Right forelimb (tissue), 1 donor: ENCODE measurements around the gene LAIR1.
"Not testable (repeated sequence)": the region's sequence is repeated elsewhere in the genome, so short reads cannot be mapped to it uniquely, and the experiment has no call there.

Experiments
- DNase-seq: peaks from one replicate; pipeline ENCODE4 v3.0.0-alpha.2; 2018

LAIR1 gene, protein sequence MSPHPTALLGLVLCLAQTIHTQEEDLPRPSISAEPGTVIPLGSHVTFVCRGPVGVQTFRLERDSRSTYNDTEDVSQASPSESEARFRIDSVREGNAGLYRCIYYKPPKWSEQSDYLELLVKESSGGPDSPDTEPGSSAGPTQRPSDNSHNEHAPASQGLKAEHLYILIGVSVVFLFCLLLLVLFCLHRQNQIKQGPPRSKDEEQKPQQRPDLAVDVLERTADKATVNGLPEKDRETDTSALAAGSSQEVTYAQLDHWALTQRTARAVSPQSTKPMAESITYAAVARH

DNA sequence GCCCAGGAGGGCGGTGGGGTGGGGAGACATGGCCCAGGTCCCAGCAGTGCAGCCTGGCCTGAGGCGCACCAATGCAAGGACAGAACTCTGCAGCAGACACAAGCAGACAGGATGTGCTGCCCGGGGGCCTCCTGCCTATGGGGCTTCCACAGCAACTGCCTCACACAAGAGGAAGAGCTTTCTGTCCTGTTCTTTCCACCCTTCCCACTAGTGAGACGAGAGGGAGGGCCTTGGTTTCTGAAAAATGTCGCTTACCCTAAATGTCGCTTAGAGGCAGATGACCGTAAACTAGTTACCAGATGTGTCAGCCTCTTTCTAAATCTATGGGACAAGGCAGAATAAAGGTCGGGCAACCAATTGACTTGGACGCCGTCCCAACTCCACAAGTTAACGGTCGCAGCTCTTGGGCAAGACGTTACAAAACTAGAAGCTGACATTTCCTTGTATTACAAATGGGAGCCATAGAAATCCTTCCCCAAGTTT lies at the start of gene LAIR1:
Gene LAIR1, minus strand, starts transcription at position 157 of the 483 bp plus-strand sequence. Its CDS starts 127 bp downstream, at position 30.
- no peak for DNase-seq

DNA sequence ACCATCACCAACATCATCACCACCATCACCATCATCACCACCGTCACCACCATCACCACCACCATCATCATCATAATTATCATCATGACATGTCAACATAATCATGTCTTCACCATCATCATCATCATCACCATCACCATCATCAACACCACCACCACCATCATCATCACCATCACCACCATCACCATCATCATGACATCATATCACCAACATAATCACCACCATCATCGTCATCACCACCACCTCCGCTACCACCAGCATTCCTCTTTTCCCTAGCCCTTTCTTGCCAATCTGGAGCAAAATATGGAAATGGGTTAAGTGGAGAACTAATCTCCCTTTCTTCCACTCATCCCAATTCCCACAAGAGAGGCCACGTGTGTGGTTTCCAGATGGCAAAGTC lies 49.4 kb upstream of the LAIR1 start:
- no peak for DNase-seq

DNA sequence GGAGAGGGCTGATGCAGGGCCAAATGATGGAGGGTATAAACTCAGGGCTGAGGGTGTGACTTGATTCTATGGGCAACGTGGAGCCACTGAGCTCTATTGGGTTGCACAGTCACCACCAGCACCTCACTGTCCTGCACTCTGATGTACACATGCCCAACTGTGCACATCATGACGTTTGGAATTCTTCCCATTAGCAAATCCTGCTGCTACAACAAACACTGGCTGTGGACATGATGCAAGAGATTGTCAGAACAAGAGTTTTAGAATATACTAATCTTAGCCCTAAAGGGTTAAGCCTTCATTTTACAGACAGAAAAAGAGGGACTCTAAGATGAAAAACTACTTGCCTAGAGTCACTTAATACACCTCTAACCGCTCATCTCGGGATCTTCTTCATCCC lies 48.1 kb upstream of the LAIR1 start:
- DNase-seq, result no peak

DNA sequence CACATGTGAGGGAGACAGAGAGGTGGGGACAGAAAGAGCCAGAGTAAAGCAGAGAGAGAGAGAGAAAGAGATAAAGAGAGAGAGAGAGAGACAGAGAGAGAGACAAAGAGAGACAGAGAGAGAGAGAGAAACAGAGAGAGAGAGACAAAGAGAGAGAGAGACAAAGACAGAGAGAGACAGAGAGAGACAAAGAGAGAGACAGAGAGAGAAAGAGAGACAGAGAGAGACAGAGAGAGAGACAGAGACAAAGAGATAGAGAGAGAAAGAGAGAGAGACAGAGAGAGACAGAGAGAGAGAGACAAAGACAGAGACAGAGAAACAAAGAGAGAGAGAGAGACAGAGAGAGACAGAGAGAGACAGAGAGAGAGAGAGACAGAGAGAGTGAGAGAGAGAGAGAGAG lies 46.3 kb upstream of the LAIR1 start:
- no peak for DNase-seq

DNA sequence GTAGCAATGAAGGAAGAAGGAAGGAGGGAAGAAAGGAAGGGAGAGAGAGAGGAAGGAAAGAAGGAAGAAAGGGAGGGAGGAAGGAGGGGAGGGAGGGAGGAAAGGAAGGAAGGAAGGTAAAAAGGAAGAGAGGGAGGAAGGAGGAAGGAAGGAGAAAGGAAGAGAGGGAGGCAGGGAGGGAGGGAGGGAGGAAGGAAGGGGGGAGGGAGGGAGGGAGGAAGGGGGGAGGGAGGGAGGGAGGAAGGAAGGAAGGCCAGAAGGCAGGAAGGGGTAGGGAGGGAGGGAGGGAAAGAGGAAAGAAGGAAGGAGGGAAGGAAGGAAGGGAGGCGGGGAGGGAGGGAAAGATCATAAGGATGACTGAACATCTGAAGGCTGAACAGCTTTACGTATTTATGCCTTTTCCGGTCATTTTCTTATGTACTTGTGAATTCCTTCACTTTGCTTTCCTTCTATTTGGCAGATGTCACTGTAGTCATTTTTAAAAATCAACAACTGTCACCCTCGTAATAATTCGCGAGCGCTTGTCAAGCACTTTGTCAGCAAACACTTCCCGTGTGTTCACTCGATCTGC lies 43.8 kb upstream of the LAIR1 start:
- no peak for DNase-seq

DNA sequence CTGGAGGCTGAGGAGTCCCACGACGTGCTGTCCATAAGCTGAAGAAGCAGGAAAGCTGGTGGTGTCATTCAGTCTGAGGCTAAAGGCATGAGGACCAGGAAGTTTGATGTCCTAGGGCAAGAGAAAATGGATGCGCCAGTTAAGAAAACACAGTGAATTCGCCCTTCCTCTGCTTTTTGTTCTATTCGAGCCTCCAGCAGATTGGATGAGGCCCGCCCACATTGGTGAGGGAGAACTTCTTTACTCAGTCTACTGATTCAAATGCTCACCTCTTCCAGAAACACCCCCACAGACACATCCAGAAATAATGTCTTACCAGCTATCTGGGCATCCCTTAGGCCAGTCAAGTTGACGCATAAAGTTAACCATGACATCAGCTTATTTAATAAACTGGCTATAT lies 43.0 kb upstream of the LAIR1 start:
- no peak for DNase-seq

DNA sequence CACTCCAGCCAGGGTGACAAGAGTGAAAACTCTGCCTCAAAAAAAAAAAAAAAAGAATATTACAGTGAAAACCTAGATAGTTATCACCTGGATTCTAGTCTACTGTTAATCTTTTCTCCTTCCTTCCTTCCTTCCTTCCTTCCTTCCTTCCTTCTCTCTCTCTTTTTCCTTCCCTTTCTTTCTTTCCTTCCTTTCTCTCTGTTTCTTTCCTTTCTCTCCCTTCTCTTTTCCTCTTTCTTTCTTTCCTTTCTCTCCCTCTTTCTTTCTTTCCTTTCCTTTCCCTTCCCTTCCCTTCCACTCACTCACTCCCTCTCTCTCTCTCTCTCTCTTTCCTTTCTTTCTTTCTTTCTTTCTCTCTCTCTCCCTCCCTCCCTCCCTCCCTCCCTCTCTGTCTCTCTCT lies 40.9 kb upstream of the LAIR1 start:
- DNase-seq, result no peak

DNA sequence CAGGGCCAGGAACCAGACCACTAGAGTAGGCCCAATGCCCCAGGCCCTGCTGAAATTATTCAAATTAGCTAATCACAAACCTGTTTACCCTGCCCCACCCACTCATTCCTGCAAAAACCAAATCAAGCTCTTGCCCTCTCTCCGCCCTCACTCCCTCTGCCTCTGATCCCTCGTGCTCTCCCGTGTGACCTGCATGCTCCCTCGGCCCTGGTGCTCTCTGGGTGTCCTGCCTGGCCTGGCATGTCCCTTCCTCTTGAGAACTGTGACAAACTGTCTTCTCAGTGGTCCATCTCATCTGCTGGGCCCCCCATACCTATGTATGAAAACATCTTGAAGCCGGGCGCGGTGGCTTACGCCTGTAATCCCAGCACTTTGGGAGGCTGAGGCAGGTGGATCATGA lies 38.3 kb upstream of the LAIR1 start:
- DNase-seq, result no peak

DNA sequence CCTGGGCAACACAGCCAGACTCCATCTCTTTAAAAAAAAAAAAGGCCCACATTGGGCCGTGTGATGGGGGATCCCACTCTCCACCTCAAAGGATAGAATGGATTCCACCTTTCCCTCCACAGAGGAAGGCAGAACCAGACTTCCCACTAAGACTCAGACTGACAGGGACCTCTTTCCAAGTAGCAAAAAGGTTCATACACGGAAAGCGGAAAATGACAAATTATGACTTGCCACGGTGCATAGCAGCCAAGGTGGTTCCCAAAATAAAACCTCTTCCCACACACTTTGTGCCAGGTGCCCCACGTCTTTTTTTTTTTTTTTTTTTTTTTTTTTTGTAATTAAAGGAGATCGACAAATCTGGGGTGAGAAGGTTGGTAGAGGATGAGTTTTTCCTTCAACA lies 36.2 kb upstream of the LAIR1 start:
- no peak for DNase-seq

DNA sequence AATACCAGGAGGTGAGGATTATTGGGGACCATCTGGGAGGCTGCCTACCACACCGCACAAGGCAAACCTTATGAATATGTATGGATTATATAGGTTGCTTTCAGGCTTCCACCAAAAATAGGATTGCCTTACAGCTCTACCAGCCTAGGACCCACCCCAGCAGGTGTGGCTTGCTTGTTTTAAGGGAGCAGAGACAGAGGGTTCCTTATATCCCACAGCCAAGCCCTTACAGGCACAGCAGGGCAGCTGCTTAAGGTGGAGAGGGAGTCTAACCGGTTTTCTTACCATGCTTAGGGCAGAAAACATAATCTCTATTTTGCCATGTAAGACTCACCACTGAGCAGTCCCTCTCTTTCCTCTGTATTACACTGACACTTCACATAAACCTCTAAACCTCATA lies 34.5 kb upstream of the LAIR1 start:
- DNase-seq, result no peak

DNA sequence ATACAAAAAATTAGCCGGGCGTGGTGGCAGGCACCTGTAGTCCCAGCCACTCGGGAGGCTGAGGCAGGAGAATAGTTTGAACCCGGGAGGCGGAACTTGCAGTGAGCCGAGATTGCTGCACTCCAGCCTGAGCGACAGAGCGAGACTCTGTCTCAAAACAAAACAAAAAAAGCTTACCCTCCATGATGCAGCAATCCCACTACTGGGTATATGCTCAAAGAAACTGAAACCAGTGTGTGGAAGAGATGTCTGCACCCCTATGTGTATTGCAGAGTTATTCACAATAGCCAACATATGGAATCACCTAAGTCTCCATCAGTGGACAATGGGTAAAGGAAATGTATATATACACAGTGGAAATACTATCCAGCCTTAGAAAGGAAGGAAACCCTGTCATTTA lies 31.0 kb upstream of the LAIR1 start:
- DNase-seq, result no peak

DNA sequence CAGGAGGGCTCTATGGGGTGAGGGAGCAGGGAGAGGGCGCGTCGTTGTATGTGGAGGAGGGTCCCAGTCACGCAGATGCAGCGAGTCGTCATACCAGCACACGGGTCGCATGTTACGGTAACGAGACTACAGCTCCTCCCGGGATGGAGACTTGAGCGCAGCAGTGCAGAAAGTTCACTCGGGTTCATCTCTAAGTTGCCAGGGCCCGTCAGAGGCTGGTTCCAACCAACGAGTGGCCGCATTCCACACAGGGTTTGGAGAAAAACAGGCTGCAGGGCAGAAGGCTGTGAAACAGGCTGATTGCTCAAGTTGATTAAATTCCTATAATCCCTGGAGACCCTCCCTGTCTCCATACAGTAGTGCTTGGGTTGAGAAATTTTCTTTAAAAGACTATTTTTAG lies 28.6 kb upstream of the LAIR1 start:
- DNase-seq, result no peak

DNA sequence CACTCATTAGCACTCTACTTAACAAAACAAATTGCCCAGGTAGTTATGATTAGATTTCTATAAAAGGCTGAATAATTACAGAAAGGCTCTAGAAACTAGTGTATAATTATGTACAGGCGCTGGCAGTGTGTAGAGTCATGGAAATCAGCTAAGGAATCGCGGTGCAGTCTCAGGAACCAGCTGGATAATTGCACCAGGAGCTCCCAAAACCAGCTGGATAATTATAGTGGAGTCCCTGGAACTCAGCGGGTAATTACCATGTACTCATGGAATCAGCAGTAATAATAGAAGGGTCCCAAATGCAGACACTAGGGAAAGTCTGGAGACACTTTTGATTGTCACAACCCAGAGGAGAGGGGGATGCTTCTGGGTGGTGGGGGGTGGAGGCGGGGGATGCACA lies 27.4 kb upstream of the LAIR1 start:
- no peak for DNase-seq

DNA sequence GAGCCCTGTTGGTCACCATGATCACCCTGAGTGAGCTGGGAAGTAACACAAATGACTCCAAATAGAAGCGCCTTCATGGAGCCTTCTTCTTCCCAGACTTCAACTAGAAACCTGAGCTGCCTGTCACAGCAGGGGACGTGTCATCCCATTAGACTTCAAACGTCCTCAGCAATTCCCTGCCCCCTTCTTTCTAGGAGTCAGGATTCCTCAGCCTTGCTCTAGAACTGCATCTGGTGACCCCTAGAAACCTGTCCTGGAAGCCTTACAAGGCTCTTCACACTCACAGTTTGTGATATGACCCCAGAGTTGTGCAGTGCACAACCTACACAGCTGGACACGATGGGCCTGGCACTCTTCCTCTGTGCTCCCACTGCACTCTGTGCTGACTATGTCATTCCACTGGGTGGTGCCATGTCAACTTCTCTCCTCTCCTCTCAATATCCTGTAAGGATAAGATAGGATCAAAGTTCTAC lies 26.9 kb upstream of the LAIR1 start:
- no peak for DNase-seq

DNA sequence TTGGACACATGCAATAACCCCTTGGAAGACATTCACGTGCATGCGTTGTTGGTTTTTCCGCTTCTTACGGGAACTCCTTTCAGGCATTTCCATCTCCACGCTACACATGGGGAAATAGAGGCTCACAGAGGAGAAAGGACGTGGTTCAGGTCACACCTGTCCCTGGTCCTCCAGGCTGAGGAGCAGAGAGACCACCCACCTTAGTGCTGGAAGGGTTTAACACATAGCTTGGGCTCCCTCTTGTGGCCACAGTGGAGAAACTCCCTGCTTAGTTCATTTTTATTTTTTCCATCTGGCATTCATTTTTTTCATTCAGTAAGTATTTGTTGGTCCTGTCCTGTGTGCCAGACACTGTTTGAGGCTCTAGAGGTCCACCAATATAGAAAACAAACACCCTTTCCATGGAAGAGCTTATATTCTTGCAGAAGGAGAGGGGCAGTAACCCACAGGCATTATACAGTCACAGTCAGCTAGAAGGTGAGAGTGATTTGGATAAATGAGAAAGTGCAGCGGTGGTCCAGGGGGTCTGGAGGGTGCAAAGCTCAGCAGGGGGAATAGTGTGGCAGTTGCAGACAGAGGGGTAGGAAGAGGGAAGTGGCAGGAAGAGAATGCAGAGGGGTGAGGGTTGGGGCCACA lies 26.3 kb upstream of the LAIR1 start:
- DNase-seq, result peak; percentile 77

DNA sequence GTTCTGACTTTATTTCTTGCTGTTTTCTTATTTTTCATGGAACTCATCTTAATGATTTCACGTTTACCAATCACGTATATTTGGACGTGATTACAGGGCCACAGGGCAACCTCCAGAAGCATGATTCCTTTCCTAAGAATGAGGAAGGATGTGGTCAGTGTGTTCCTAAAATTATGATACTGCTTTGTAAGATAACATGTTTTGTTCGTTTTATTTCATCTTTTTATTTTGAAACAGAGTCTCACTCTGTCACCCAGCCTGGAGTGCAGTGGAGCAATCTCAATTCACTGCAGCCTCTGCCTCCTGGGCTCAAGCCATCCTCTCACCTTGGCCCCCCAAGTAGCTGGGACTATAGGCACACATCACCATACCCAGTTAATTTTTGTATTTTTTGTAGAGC lies 24.8 kb upstream of the LAIR1 start:
- DNase-seq, result no peak

DNA sequence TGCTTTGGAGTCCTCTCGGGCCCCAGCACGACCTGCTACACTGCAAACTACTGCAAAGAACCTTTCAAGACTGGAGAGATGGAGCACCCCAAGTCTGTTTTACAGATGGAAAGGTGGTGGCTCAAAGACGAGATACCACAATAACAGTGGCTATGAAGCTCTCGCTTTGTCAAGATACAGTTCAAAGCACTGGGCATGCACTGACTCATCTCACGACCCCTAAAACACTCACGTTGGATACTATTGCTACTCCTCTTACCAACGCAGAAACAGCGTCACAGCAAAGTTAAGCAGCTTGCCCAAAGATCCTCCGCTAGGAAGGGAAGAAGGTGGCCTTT lies 24.0 kb upstream of the LAIR1 start:
- no peak for DNase-seq

DNA sequence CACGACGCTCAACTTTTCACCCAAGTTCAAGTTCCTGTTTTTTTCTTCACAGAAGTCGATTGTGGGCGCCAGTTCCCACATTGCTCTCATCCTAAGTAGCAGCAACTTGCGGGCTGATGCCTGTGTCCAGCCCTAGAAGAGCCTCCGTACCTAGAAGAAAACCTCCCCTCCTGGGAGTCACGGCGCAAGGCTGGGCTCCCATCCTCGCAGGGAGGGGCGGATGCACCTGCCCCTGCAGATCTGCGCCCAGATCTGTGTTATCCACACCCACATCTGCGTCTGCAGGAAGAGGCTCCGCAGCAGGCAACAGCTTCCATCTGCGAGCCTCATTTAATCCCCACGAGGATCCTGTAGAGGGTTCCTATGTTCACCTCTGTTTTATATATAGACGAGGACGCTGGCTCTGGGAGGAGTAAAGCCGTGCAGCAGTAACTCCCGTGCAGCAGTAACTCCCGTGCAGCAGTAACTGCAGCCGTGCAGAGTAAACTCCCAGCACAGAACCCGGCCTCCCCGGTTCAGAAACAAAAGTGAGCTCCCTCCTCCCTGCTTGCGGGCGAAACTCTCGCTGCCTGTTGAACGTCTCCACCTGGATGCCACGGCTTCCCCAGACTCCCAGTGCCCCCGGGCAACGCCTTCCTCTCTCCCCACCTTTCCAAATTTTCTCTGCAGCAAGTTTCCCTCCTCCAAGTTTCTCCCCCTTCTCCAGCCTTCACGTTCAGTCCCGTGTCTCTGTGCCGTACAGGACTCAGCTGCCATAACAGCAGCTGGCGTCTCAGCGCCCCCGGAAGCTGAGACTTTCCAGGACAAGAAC lies 23.5 kb upstream of the LAIR1 start:
- no peak for DNase-seq

DNA sequence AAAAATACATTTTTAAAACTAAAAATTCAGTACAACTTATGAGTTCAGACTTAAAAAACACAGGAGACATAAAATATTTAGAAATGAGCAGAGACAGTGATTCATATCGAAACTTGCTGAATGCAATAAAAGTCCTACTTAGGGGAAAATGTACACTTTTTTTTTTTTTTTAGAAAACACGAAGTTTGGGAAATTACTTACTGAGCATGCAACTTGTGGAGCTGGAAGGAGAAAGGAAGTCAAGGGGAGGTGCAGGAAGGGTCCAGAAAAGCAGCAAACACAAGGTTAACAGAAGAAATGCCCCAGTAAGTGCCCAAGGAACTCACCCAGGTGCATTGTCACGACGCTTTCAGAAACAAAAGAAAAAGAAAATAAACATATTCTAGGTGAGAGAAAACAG lies 18.6 kb upstream of the LAIR1 start:
- DNase-seq, result no peak

DNA sequence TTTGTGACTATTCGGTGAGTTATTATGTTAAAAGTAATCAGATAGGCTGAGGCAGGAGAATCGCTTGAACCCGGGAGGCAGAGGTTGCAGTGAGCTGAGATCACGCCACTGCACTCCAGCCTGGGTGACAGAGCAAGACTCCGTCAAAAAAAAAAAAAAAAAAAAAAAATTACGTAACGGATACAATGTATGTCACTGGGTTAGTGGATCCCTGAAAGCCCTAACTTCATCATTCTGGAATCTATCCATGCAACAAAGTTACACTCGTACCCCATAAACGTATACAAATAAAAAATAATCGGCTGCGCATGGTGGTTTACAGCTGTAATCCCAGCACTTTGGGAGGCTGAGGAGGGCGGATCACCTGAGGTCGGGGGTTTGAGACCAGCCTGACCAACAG lies 17.3 kb upstream of the LAIR1 start:
- DNase-seq, result not testable (repeated sequence)

DNA sequence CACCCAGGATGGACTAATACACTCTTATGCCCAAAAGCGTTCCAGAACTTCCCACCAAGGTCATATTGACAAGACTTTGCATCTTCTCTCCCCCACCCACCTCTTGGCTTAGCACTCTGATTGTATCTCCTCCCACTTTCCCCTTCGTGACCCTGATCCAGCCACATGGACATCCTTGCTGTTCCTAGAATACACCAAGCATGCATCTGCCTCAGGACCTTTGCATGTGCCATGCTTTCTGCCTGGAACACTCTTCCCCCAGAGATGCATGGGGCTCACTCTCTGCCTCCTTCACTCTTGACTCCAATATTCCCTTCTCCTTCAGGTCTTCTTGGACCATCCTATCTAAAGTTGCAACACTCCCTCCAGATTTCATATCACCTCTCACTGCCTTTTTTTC lies 16.2 kb upstream of the LAIR1 start:
- DNase-seq, result no peak

DNA sequence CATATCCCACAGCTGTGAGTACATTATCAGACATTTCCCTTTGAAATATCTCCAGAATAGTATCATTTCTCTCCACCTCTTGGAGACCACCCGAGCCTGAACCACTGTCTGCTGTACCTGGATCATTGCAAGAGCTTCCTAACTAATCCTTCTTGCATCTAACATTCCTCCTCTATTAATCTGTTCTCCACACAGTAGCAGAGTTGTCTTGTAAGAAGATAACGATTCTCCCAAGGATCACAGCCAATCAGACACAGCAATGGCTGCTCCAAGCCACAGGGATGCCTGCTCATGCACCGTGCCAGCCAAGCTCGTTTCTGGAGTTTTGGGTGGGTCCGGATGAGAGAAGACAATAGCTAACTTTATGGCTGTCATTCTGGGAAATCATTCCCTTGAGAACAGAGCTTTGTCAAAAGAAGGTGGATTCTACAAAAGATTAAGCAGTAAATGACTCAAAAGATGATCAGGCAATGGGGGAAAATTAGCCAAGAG lies 14.5 kb upstream of the LAIR1 start:
- DNase-seq, result no peak

DNA sequence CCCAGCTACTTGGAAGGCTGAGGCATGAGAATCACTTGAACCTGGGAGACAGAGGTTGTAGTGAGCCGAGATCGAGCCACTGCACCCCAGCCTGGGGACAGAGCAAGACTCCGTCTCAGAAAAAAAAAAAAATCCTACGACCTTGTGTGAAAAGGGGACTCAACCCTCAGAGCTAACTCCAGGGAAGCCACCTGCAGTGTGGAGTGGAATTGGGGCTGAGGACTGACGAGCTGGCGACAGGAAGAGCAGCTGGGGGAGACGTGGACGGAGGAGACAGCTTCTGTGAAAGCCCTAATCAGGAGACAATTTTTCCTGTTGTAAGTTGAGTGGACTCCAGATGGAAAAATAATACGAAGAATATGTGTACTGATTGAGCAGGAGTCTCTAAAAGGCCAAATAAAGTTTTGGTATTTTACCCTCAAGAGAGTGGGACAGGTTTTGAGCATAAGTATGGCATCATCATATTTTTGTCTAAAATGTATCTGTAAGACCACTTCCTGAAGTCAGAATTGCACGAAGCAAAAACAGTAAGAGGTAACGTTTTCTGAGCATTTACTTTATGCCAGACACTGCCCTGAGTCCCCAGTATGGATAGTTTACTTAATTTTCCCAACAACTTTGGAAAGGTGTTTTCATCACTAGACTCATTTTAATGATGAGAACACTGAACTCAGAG lies 12.0 kb upstream of the LAIR1 start:
- DNase-seq, result no peak
